T-helper 1 cell treated with Interleukin-12 subunit alpha and Interleukin-12 subunit beta and Interleukin-4 antibody, amounts not matched to agents 30 ng/mL and 1 ng/mL, for 36 hours (primary cell): ENCODE data around the gene RRP7A. TPM values are rescaled to one million over a fixed set of nuclear protein-coding genes. Genes with fewer than 3 reads are reported as not detected.
"Not testable (repeated sequence)": the region's sequence is repeated elsewhere in the genome, so short reads cannot be mapped to it uniquely, and the experiment has no call there.

Experiments
- intact Hi-C: fragments of 100-400 bp; cut with micrococcal nuclease; formaldehyde crosslinking; loops from one replicate; pipeline ENCODE4 v1.15.1; 2024
- total RNA-seq: library from RNA; stranded (reverse); gene quantifications from 2 replicates; pipeline ENCODE4 v1.2.3, GENCODE V29; 2022

The RRP7A gene
- total RNA-seq, 1 donor from 2014 or later, result 77.6 TPM

GRCh38 chr22:42500161-42500835, 19.3 kb downstream of the RRP7A start:
- intact Hi-C loops, result loop anchor here (1.0 to 10.0 kb wide), 6 partner anchors 19 to 1055 kb away; partner anchors contain the start of genes RRP7A, SERHL2 and TOB2

- intact Hi-C loops, result loop anchor here (1.0 to 10.0 kb wide), 6 partner anchors 20 to 1055 kb away; partner anchors contain the start of genes RRP7A, SERHL2 and TOB2
Observed at GRCh38 chr22:42499773-42500160, 19.8 kb downstream of the RRP7A start.

- intact Hi-C loops, result not testable (repeated sequence)
Observed at GRCh38 chr22:42495533-42496141, 24.0 kb downstream of the RRP7A start.

GRCh38 chr22:42493393-42493792, 26.2 kb downstream of the RRP7A start:
- intact Hi-C loops, result no loop called here

- intact Hi-C loops, result no loop called here
Observed at GRCh38 chr22:42492323-42492690, 27.3 kb downstream of the RRP7A start.

GRCh38 chr22:42490243-42490832, 29.3 kb downstream of the RRP7A start:
- intact Hi-C loops, result no loop called here

GRCh38 chr22:42489000-42489399, 30.6 kb downstream of the RRP7A start:
- intact Hi-C loops, result no loop called here

GRCh38 chr22:42484506-42484905, 35.1 kb downstream of the RRP7A start:
- intact Hi-C loops, result no loop called here

GRCh38 chr22:42483610-42484223, 35.9 kb downstream of the RRP7A start:
- intact Hi-C loops, result not testable (repeated sequence)

GRCh38 chr22:42475122-42475521, 44.5 kb downstream of the RRP7A start:
- intact Hi-C loops, result no loop called here

- intact Hi-C loops, result loop anchor here (1.0 kb wide), 3 partner anchors 304 to 507 kb away; no protein-coding TSS in a partner anchor
Observed at GRCh38 chr22:42473484-42474193, 46.0 kb downstream of the RRP7A start.

- intact Hi-C loops, result loop anchor here (1.0 kb wide), 3 partner anchors 303 to 506 kb away; no protein-coding TSS in a partner anchor
Observed at GRCh38 chr22:42472671-42473070, 46.9 kb downstream of the RRP7A start.

- intact Hi-C loops, result no loop called here
Observed at GRCh38 chr22:42471441-42471840, 48.2 kb downstream of the RRP7A start.

GRCh38 chr22:42470366-42471082, 49.1 kb downstream of the RRP7A start:
- intact Hi-C loops, result no loop called here

- intact Hi-C loops, result no loop called here
Observed at GRCh38 chr22:42468841-42469240, 50.8 kb downstream of the RRP7A start.

GRCh38 chr22:42462016-42462415, 57.6 kb downstream of the RRP7A start:
- intact Hi-C loops, result no loop called here

GRCh38 chr22:42461511-42461910, 58.1 kb downstream of the RRP7A start:
- intact Hi-C loops, result no loop called here
